ENCODE results near the gene LENG1.

The LENG1 gene

DNA sequence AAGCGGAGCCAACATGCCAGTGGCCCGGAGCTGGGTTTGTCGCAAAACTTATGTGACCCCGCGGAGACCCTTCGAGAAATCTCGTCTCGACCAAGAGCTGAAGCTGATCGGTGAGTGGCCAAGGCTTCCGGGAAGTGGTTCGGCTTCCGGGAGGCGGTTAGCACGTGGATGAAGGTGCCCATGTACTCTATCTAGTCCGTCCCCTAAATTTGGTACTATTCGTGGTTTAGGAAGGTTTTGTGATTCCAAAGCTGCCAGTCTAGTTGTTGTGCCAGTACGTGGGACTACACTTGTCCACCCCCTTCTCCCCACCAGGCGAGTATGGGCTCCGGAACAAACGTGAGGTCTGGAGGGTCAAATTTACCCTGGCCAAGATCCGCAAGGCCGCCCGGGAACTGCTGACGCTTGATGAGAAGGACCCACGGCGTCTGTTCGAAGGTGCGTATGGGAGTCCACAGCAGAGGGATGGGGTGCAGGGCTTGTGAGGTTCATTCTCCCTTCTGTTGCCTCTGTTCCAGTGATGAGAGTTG, 41.7 kb upstream of the LENG1 start:
- peaks cover 47 to 61% of the 10 kb centered on the region in 2 experiments for H3K36me3 ChIP-seq (ENCODE audit: control insufficient read depth in 2 of 2, insufficient read depth in 1 of 2, low read length in 2 of 2)
- H3K4me1 ChIP-seq (ENCODE audit: control insufficient read depth, insufficient read depth, low read length), result peaks cover 10% of the 10 kb centered on the region
- H3K9me3 ChIP-seq (ENCODE audit: control insufficient read depth, insufficient read depth, low read depth, low read length), result no peaks in the 10 kb centered on the region
- peak overlapping the region; percentile 96 for H3K4me3 ChIP-seq (ENCODE audit: low read depth, low read length)
- TF ChIP-seq HOXC10 (CRISPR knock-in tag; IDR thresholded peaks at IDR 0.05), result 0 out of 2 replicates have a peak, but pooled peaks have one; percentile 80
- TF ChIP-seq ZNF76 (tag by site-specific recombination; IDR thresholded peaks at IDR 0.05; ENCODE audit: borderline replicate concordance, low read depth), result peak; percentile 42; the same call in 1 of the 2 replicates
- TF ChIP-seq YY2 (tag by site-specific recombination; IDR thresholded peaks at IDR 0.05), result 0 out of 2 replicates have a peak, but pooled peaks have one; percentile 5
- TF ChIP-seq ZNF274 (IDR thresholded peaks at IDR 0.05; ENCODE audit: low read length), result no peak
- no peak for TF ChIP-seq ZNF274 (tag by site-specific recombination; IDR thresholded peaks at IDR 0.05; ENCODE audit: borderline replicate concordance)
- no peak for TF ChIP-seq ZNF514 (tag by site-specific recombination; IDR thresholded peaks at IDR 0.05)
- TF ChIP-seq REPIN1 (tag by site-specific recombination; IDR thresholded peaks at IDR 0.05; ENCODE audit: low read depth), result no peak
- TF ChIP-seq ATF2 (tag by site-specific recombination; IDR thresholded peaks at IDR 0.05; ENCODE audit: low read depth), result no peak
- ChIA-PET POLR2A (interaction anchor here (0.6 to 6.8 kb wide), 25 partner anchors 8 to 1261 kb away, joined by 3 to 241 read pairs (median 4); partner anchors contain the start of genes CNOT3, LENG1, LENG8 and MBOAT7), CTCF (interaction anchor here (0.8 to 1.5 kb wide), 3 partner anchors 9 to 58 kb away, joined by 3 to 5 read pairs (median 4); no protein-coding TSS in a partner anchor)
- peak overlapping the region; percentile 73 for H3K27ac ChIP-seq (ENCODE audit: extremely low read depth, low read depth, low read length)

DNA sequence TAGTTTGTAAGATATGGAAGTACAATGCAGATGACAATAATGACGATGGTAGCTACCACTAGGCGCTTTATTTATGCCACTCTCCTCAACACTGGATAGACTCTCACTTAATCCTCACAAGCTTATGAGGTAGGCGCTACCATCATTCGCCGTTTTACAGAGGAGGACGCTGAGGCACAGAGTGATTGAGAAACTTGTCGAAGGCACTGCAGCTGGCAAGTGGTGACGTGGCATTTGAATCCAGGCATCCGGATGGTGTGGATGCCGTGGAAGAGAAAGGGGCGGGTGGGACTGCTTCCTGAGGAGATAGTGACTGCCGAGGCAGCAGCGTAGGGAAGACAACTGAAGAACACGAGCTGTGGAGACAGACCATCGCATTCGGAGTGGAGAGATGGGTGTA, 39.9 kb upstream of the LENG1 start:
- CTCF ChIA-PET, result interaction anchor here (1.1 kb wide), 3 partner anchors 9 to 66 kb away, joined by 3 to 4 read pairs (median 3); partner anchors contain the start of gene TSEN34
- H3K27ac ChIP-seq (ENCODE audit: extremely low read depth, low read depth, low read length), result no peak overlapping the region
- TF ChIP-seq, protein P1, sequence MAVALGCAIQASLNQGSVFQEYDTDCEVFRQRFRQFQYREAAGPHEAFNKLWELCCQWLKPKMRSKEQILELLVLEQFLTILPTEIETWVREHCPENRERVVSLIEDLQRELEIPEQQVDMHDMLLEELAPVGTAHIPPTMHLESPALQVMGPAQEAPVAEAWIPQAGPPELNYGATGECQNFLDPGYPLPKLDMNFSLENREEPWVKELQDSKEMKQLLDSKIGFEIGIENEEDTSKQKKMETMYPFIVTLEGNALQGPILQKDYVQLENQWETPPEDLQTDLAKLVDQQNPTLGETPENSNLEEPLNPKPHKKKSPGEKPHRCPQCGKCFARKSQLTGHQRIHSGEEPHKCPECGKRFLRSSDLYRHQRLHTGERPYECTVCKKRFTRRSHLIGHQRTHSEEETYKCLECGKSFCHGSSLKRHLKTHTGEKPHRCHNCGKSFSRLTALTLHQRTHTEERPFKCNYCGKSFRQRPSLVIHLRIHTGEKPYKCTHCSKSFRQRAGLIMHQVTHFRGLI (tag by site-specific recombination; IDR thresholded peaks at IDR 0.05), result no peak
- 0 out of 2 replicates have a peak, but pooled peaks have one; percentile 29 for TF ChIP-seq PRDM1 (tag by site-specific recombination; IDR thresholded peaks at IDR 0.05)
- no peaks in the 10 kb centered on the region for H3K9me3 ChIP-seq (ENCODE audit: control insufficient read depth, insufficient read depth, low read depth, low read length)
- peaks cover 10% of the 10 kb centered on the region for H3K4me1 ChIP-seq (ENCODE audit: control insufficient read depth, insufficient read depth, low read length)
- POLR2A ChIA-PET, result interaction anchor here (1.4 to 6.8 kb wide), 4 partner anchors 8 to 61 kb away, joined by 3 to 241 read pairs (median 11); partner anchors contain the start of genes LENG1, MBOAT7 and TSEN34
- H3K36me3 ChIP-seq (ENCODE audit: control insufficient read depth in 2 of 2, insufficient read depth in 1 of 2, low read length in 2 of 2), result peaks cover 40 to 54% of the 10 kb centered on the region in 2 experiments
- no peak overlapping the region for H3K4me3 ChIP-seq (ENCODE audit: low read depth, low read length)

GRCh38 chr19:54197121-54197520, 37.6 kb upstream of the LENG1 start:
- Histone ChIP-seq H3K9me3 (ENCODE audit: control insufficient read depth, insufficient read depth, low read depth, low read length) (no peaks in the 10 kb centered on the region), H3K27ac (ENCODE audit: extremely low read depth, low read depth, low read length) (no peak overlapping the region), H3K4me1 (ENCODE audit: control insufficient read depth, insufficient read depth, low read length) (peaks cover 6% of the 10 kb centered on the region), H3K4me3 (ENCODE audit: low read depth, low read length) (no peak overlapping the region), H3K36me3 (ENCODE audit: control insufficient read depth in 2 of 2, insufficient read depth in 1 of 2, low read length in 2 of 2) (peaks cover 38 to 51% of the 10 kb centered on the region in 2 experiments)
- POLR2A ChIA-PET, result interaction anchor here (6.8 kb wide), 1 partner anchor 7 kb away, joined by 241 read pairs; the partner anchor contains the start of genes MBOAT7 and TSEN34
- TF ChIP-seq IKZF3 (tag by site-specific recombination; IDR thresholded peaks at IDR 0.05) (no peak), ZNF548 (tag by site-specific recombination; IDR thresholded peaks at IDR 0.05) (no peak)
- TF ChIP-seq, protein P2, sequence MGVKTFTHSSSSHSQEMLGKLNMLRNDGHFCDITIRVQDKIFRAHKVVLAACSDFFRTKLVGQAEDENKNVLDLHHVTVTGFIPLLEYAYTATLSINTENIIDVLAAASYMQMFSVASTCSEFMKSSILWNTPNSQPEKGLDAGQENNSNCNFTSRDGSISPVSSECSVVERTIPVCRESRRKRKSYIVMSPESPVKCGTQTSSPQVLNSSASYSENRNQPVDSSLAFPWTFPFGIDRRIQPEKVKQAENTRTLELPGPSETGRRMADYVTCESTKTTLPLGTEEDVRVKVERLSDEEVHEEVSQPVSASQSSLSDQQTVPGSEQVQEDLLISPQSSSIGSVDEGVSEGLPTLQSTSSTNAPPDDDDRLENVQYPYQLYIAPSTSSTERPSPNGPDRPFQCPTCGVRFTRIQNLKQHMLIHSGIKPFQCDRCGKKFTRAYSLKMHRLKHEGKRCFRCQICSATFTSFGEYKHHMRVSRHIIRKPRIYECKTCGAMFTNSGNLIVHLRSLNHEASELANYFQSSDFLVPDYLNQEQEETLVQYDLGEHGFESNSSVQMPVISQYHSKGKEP (tag by site-specific recombination; IDR thresholded peaks at IDR 0.05), result no peak
- CTCF ChIA-PET, result interaction anchor here (1.4 kb wide), 1 partner anchor 9 kb away, joined by 4 read pairs; no protein-coding TSS in a partner anchor
